GM23338 (cell line): ENCODE data around the gene RNF213. TPM values are rescaled to one million over a fixed set of nuclear protein-coding genes. Genes with fewer than 3 reads are reported as not detected.

Experiments
- ATAC-seq: fragments of 200-7000 bp; cut with Tn5 transposase; 3 replicates; pipeline ENCODE4 v1.9.1; 2020
- DNase-seq: peaks from one replicate; pipeline ENCODE4 v3.0.0-alpha.2; 2015; ENCODE audit warnings: low spot score
- H2AFZ ChIP-seq: fragments of 200-600 bp; sonication (generic); 2 replicates; pipeline ENCODE4 v1.8.0; 2016; ENCODE audit warnings: antibody characterized with exemption, mild to moderate bottlenecking, moderate library complexity
- H3F3A ChIP-seq: fragments of 200-600 bp; sonication (generic); replicated peaks from 2 replicates; pipeline ENCODE4 v1.8.0; 2017; ENCODE audit warnings: antibody characterized with exemption, mixed run types, low read depth
- H3K27ac ChIP-seq: fragments of 200-600 bp; sonication (generic); 2 replicates; pipeline ENCODE4 v1.6.1; 2016; ENCODE audit warnings: low read depth
- H3K27me3 ChIP-seq: fragments of 200-600 bp; sonication (generic); 2 replicates; pipeline ENCODE4 v1.8.0; 2016; ENCODE audit warnings: mild to moderate bottlenecking, mixed run types, moderate library complexity; ENCODE audit not compliant: insufficient read depth
- H3K36me3 ChIP-seq: fragments of 200-600 bp; sonication (generic); 2 replicates; pipeline ENCODE4 v1.8.0; 2016; ENCODE audit warnings: mild to moderate bottlenecking; ENCODE audit not compliant: insufficient read depth
- H3K4me1 ChIP-seq: fragments of 200-600 bp; sonication (generic); 2 replicates; pipeline ENCODE4 v1.8.0; 2016; ENCODE audit warnings: mild to moderate bottlenecking, moderate library complexity; ENCODE audit not compliant: insufficient read depth
- H3K4me2 ChIP-seq: fragments of 200-600 bp; sonication (generic); 2 replicates; pipeline ENCODE4 v1.7.1; 2017; ENCODE audit warnings: mixed run types
- H3K4me3 ChIP-seq: fragments of 200-600 bp; sonication (generic); 2 replicates; pipeline ENCODE4 v1.6.1; 2016; ENCODE audit warnings: mixed run types
- H3K79me2 ChIP-seq: fragments of 200-600 bp; sonication (generic); replicated peaks from 2 replicates; pipeline ENCODE4 v1.8.0; 2017; ENCODE audit warnings: mild to moderate bottlenecking; ENCODE audit not compliant: insufficient read depth
- H3K9me2 ChIP-seq: fragments of 200-600 bp; sonication (generic); 2 replicates; pipeline ENCODE4 v1.8.0; 2017; ENCODE audit not compliant: insufficient read depth
- H4K20me1 ChIP-seq: fragments of 200-600 bp; sonication (generic); replicated peaks from 2 replicates; pipeline ENCODE4 v1.8.0; 2017; ENCODE audit warnings: mild to moderate bottlenecking; ENCODE audit not compliant: insufficient read depth
- H3K27ac Mint-ChIP-seq: 2 replicates; pipeline ENCODE4 v1.8.0; 2020; ENCODE audit warnings: inconsistent platforms, mild to moderate bottlenecking, moderate library complexity, mixed read lengths
- H3K27me3 Mint-ChIP-seq: 3 replicates; pipeline ENCODE4 v1.8.0; 2022; ENCODE audit warnings: low read depth, mild to moderate bottlenecking, moderate library complexity, mixed read lengths, inconsistent platforms; ENCODE audit not compliant: insufficient read depth, poor library complexity
- H3K36me3 Mint-ChIP-seq: 3 replicates; pipeline ENCODE4 v1.8.0; 2021; ENCODE audit warnings: low read depth, mild to moderate bottlenecking, inconsistent platforms, moderate library complexity, mixed read lengths
- H3K4me1 Mint-ChIP-seq: 3 replicates; pipeline ENCODE4 v1.8.0; 2020; ENCODE audit warnings: mild to moderate bottlenecking, inconsistent platforms, mixed read lengths
- H3K4me3 Mint-ChIP-seq: 3 replicates; pipeline ENCODE4 v1.8.0; 2021; ENCODE audit warnings: moderate library complexity, mild to moderate bottlenecking, inconsistent platforms, mixed read lengths
- H3K9me3 Mint-ChIP-seq: 3 replicates; pipeline ENCODE4 v1.8.0; 2020; ENCODE audit warnings: moderate library complexity, mild to moderate bottlenecking, inconsistent platforms, mixed read lengths
- CREB1 ChIP-seq: fragments of 250-450 bp; sonication (Bioruptor Pico); IDR thresholded peaks from 2 replicates; pipeline ENCODE4 v1.5.0; 2020; ENCODE audit warnings: low read depth, mild to moderate bottlenecking, moderate library complexity
- EZH2 ChIP-seq: fragments of 200-600 bp; sonication (generic); IDR thresholded peaks from one replicate; pipeline ENCODE4 v1.8.0; 2017; ENCODE audit warnings: antibody characterized with exemption, mild to moderate bottlenecking, low read depth; ENCODE audit not compliant: unreplicated experiment
- EZH2phosphoT487 ChIP-seq: fragments of 200-600 bp; sonication (generic); IDR thresholded peaks from one replicate; pipeline ENCODE4 v1.8.1; 2018; ENCODE audit warnings: antibody characterized with exemption; ENCODE audit not compliant: unreplicated experiment
- JUNB ChIP-seq: IDR thresholded peaks from one replicate; pipeline ENCODE4 v1.6.1; 2016; ENCODE audit warnings: antibody characterized with exemption; ENCODE audit not compliant: unreplicated experiment
- NANOG ChIP-seq: IDR thresholded peaks from 2 replicates; pipeline ENCODE4 v1.6.1; 2016; ENCODE audit warnings: antibody characterized with exemption, borderline replicate concordance
- STAT1 ChIP-seq: IDR thresholded peaks from one replicate; pipeline ENCODE4 v1.6.1; 2016; ENCODE audit warnings: antibody characterized with exemption; ENCODE audit not compliant: unreplicated experiment
- ZNF114 ChIP-seq: fragments of 250-450 bp; sonication (Bioruptor Pico); IDR thresholded peaks from 2 replicates; pipeline ENCODE4 v1.5.0; 2020; ENCODE audit warnings: mild to moderate bottlenecking, moderate library complexity
- ZNF331 ChIP-seq: fragments of 250-450 bp; sonication (Bioruptor Pico); IDR thresholded peaks from 2 replicates; pipeline ENCODE4 v1.5.0; 2020; ENCODE audit warnings: low read depth, mild to moderate bottlenecking, moderate library complexity
- polyA plus RNA-seq: library from polyadenylated mRNA; unstranded; fragments of >200 nt; fragmentation: Nextera tagmentation; extraction: Ambion mirVana; gene quantifications from 2 replicates; pipeline ENCODE4 v1.2.1, GENCODE V29; 2016
- total RNA-seq: library from RNA; depleted of rRNA; stranded (reverse); fragments of >200 nt; shearing (Covaris generic); gene quantifications from 2 replicates; pipeline ENCODE4 v1.2.3, GENCODE V29; 2014
- TF ChIP-seq, protein P1 (sequence below): IDR thresholded peaks from one replicate; pipeline ENCODE4 v1.6.1; 2018; ENCODE audit warnings: antibody characterized with exemption; ENCODE audit not compliant: unreplicated experiment
- TF ChIP-seq, protein P2 (sequence below), 2 experiments: fragments of 200-600 bp in 1 of 2; sonication (generic) in 1 of 2; conservative IDR thresholded peaks; 2 replicates each; pipeline versions ENCODE4 v1.5.1 to v1.6.1; 2016 to 2017; ENCODE audit warnings: antibody characterized with exemption in 2 of 2, low read depth in 2 of 2, mild to moderate bottlenecking in 2 of 2, moderate library complexity in 1 of 2

Gene RNF213
- total and polyA plus RNA-seq, 2 experiments from 2014 or later: 21.2 to 67.2 TPM

DNA sequence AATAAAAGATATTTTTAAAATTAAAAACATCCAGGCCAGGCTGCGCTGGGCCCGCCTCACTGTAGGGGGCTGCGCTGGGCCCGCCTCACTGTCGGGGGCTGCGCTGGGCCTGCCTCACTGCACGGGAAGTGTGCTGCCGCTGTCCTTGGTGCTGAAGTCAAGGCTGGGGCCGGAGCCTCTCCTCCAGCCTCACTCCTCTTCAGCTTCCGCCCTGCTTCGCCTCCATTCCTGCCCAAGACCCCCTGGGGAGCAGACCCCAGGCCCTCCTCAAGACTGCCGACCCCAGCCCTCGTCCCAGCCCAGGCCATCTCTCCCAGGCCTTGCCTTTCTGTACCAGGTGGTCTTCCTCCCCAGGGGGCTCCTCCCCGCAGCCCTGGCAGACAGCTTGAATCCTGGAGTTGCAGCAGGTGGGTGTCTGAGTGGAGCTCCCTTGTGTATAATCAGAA, 180.5 kb downstream of the RNF213 start:
- H3K4me2 ChIP-seq: no peak overlapping the region
- no peaks in the 10 kb centered on the region for H3K9me3 Mint-ChIP-seq
- no peaks in the 10 kb centered on the region for H3K79me2 ChIP-seq
- H2AFZ ChIP-seq: no peak overlapping the region
- 0 out of 2 replicates have a peak, but pooled peaks cover 3% of the 10 kb centered on the region for H3F3A ChIP-seq
- peaks cover 13% of the 10 kb centered on the region for H3K27me3 Mint-ChIP-seq
- ATAC-seq (peak; percentile 78), DNase-seq (peak; percentile 89)
- no peak overlapping the region for H3K4me3 Mint-ChIP-seq
- H4K20me1 ChIP-seq: no peaks in the 10 kb centered on the region; the same call in none of the 2 replicates
- peaks cover 4% of the 10 kb centered on the region; the same call in 1 of the 3 replicates for H3K4me1 Mint-ChIP-seq
- H3K4me3 ChIP-seq: no peak overlapping the region
- H3K36me3 Mint-ChIP-seq: no peaks in the 10 kb centered on the region
- H3K27ac Mint-ChIP-seq: no peak overlapping the region
- TF ChIP-seq JUNB (no peak), NANOG (no peak)
- TF ChIP-seq, protein P1, sequence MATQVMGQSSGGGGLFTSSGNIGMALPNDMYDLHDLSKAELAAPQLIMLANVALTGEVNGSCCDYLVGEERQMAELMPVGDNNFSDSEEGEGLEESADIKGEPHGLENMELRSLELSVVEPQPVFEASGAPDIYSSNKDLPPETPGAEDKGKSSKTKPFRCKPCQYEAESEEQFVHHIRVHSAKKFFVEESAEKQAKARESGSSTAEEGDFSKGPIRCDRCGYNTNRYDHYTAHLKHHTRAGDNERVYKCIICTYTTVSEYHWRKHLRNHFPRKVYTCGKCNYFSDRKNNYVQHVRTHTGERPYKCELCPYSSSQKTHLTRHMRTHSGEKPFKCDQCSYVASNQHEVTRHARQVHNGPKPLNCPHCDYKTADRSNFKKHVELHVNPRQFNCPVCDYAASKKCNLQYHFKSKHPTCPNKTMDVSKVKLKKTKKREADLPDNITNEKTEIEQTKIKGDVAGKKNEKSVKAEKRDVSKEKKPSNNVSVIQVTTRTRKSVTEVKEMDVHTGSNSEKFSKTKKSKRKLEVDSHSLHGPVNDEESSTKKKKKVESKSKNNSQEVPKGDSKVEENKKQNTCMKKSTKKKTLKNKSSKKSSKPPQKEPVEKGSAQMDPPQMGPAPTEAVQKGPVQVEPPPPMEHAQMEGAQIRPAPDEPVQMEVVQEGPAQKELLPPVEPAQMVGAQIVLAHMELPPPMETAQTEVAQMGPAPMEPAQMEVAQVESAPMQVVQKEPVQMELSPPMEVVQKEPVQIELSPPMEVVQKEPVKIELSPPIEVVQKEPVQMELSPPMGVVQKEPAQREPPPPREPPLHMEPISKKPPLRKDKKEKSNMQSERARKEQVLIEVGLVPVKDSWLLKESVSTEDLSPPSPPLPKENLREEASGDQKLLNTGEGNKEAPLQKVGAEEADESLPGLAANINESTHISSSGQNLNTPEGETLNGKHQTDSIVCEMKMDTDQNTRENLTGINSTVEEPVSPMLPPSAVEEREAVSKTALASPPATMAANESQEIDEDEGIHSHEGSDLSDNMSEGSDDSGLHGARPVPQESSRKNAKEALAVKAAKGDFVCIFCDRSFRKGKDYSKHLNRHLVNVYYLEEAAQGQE: peak; percentile 96
- TF ChIP-seq, protein P2, sequence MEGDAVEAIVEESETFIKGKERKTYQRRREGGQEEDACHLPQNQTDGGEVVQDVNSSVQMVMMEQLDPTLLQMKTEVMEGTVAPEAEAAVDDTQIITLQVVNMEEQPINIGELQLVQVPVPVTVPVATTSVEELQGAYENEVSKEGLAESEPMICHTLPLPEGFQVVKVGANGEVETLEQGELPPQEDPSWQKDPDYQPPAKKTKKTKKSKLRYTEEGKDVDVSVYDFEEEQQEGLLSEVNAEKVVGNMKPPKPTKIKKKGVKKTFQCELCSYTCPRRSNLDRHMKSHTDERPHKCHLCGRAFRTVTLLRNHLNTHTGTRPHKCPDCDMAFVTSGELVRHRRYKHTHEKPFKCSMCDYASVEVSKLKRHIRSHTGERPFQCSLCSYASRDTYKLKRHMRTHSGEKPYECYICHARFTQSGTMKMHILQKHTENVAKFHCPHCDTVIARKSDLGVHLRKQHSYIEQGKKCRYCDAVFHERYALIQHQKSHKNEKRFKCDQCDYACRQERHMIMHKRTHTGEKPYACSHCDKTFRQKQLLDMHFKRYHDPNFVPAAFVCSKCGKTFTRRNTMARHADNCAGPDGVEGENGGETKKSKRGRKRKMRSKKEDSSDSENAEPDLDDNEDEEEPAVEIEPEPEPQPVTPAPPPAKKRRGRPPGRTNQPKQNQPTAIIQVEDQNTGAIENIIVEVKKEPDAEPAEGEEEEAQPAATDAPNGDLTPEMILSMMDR (conservative IDR thresholded peaks at IDR 0.05; ENCODE audit: low read depth in 2 of 2): 0 out of 4 replicates have a peak, but pooled peaks of 1 of the 2 experiments have one; percentile 2
- no peaks in the 10 kb centered on the region for H3K36me3 ChIP-seq
- H3K27me3 ChIP-seq: no peaks in the 10 kb centered on the region
- no peaks in the 10 kb centered on the region; the same call in 1 of the 2 replicates for H3K4me1 ChIP-seq
- H3K27ac ChIP-seq: no peak overlapping the region
- H3K9me2 ChIP-seq: no peaks in the 10 kb centered on the region

DNA sequence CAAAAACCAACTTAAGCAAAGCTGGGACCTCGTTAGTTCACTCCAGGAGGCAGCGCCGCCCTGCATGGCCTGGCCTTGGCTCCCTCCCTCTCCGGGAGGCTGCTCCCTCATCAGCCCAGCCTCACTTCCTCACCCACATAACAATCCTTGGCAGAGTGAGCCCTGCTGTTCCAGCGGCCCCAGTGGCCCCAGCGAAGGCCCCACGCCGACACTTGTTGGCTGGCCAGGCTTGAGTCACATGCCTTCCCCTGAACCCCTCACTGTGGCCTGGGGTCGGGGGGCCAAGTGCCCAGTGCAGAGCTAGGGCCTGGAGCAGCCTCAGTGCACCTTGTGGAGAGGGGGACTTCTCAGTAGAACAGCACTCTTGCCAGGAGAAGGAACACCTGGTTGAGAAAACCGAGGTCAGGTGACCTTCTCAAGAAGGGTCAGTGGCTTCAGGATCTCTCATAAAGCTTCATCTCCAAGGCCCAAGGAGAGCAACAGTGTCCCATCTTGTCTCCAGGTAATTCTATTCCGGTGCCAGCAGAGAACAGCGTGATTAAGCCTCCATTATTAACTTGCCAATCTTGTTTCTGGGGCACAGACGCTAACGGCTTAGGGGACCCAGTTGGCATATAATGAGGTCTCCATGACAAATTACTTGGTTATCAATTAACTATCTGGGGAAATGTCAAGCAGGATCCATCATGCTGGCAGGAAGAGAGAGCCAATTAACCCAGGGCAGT, 181.1 kb downstream of the RNF213 start:
- no peak for DNase-seq
- Histone ChIP-seq H3K36me3 (no peaks in the 10 kb centered on the region), H3K4me3 (no peak overlapping the region), H4K20me1 (no peaks in the 10 kb centered on the region; the same call in none of the 2 replicates), H3K27me3 (no peaks in the 10 kb centered on the region), H3K4me1 (no peaks in the 10 kb centered on the region; the same call in 1 of the 2 replicates), H3K4me2 (no peak overlapping the region), H3K79me2 (no peaks in the 10 kb centered on the region), H3F3A (0 out of 2 replicates have a peak, but pooled peaks cover 3% of the 10 kb centered on the region), H3K9me2 (no peaks in the 10 kb centered on the region), H2AFZ (no peak overlapping the region), H3K27ac (no peak overlapping the region)
- Mint-ChIP-seq H3K36me3 (no peaks in the 10 kb centered on the region), H3K27ac (no peak overlapping the region), H3K4me1 (peaks cover 4% of the 10 kb centered on the region; the same call in 1 of the 3 replicates), H3K9me3 (no peaks in the 10 kb centered on the region), H3K4me3 (no peak overlapping the region), H3K27me3 (peaks cover 11% of the 10 kb centered on the region)
- no peak for ATAC-seq
- TF ChIP-seq ZNF331 (no peak), EZH2 (no peak), ZNF114 (CRISPR knock-in tag) (no peak), STAT1 (no peak), CREB1 (no peak), EZH2phosphoT487 (no peak)
- TF ChIP-seq, protein P1: no peak
- TF ChIP-seq, protein P2 (conservative IDR thresholded peaks at IDR 0.05; ENCODE audit: low read depth in 2 of 2): no peak
